DMS 273 treated with DMSO at 0.1 percent for 48 hours (cell line): Measurements from ENCODE around the gene PAGE2.
"Not testable (repeated sequence)": the region's sequence is repeated elsewhere in the genome, so short reads cannot be mapped to it uniquely, and the experiment has no call there.

Experiments used
- DNase-seq: peaks from one replicate; lab custom pipeline; 2025; lab: John Stamatoyannopoulos, UW

The PAGE2 gene

DNA sequence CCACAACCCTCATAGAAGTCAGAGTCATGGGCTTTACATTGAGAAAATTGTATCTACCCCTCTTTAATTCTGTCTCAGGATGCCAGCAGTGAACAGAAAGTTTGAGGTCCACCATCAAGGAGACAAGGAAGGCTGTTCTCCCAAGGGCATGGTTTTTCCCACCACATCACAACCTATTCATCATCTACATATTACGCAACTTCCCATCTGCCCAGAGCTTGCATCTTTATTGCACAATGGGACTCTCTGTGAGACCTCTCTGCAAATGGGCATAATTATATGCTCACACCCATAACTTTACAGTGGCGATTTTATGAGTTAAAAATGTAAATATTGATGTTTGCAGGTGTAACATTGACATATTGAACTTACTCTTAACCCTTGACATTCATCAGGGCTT, 38.9 kb downstream of the PAGE2 start:
- no peak for DNase-seq

DNA sequence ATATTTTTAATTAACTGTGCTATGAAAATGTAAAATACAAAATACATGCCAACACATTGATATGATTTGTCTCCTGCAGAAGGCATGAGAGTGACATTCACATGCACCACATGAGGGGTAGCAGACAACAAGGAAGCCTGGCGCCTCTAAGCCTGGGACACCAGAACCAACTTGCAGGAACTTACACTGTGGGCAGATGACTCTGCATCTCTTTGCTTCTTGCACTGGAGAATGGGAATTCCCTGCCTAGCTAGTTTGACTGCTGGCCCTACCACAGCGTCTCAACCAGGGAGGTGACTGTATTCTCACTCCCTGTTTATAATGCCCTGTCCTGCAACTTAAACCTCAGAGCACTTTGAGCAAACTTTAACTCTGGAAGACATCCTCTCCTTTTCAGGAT, 40.5 kb downstream of the PAGE2 start:
- DNase-seq: no peak

DNA sequence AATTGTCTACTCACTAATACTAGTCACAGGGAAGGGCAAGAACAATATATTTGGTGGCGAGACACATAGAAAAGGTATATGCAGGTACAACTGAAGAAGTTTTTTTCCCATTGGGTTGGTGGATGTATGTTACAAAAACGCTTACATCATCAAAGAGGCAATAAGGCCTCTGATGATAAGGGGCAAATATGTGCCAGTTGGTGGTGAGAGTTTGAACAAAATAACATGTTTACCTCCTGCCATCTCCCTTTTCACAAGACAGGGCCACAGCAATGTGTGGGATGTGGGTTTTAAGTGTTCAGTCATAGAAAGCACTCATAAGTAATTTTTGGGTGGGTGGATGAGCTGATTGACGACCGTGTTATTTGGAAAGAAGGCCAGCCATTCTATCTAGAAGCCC, 41.7 kb downstream of the PAGE2 start:
- DNase-seq: no peak

DNA sequence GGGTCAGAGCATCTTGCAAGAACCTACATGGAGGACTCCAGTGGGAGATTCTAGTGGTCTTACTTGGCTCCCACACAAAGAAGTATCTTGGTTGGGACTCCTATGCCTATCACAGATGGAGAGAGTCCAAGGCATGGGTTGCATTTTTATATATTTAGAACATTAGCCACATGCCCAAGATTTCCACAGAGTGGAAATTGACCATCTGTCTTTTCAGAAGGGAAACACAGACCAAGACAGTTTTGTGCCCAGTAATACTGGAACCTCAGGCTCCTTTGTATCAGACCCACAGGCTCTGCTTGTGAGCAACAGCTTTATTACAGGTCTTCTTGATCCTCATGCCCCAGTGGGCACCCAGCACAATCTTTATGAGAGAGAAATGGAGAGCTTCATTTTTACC, 43.6 kb downstream of the PAGE2 start:
- DNase-seq: no peak

DNA sequence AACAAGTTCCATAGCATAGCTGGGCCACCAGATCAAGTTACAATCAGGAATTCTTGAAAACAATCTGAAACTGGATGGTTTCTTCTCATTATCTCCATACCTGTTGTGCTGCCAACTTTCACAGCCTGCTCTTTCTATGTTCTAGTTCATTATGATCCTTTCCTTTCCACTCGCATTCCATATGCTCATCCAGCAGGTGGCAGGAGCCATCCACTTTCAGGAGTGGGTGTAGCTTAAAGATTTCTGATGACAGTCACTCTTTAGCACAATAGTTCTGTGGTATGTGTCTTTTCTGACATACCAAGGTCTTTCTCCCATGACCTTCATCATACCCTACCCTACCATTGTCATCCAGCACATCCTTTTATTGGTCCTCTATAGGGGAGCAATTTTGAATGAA, 46.4 kb downstream of the PAGE2 start:
- no peak for DNase-seq

DNA sequence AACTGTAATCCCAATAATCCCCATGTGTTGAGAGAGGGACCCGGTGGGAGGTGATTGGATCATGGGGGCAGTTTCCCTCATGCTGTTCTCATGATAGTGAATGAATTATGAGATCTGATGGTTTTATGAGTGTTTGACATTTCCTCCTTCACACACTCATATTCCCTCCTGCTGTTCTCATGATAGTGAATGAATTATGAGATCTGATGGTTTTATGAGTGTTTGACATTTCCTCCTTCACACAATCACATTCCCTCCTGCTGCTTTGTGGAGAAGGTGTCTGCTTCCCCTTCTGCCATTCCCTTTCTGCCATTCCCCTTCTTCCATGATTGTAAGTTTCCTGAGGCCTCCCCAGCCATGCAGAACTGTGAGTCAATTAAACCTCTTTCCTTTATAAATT, 52.0 kb downstream of the PAGE2 start:
- DNase-seq: not testable (repeated sequence)
